ENCODE data around the gene CEP57.

The CEP57 gene

GRCh38 chr11:95816037-95816436, 25.7 kb downstream of the CEP57 start:
- Histone ChIP-seq H3K27ac (ENCODE audit: low read length) (no peak overlapping the region), H3K79me2 (ENCODE audit: low read length) (no peaks in the 10 kb centered on the region), H3K27me3 (ENCODE audit: low read depth, low read length) (no peaks in the 10 kb centered on the region), H3K4me2 (ENCODE audit: low read length) (no peak overlapping the region), H4K20me1 (ENCODE audit: insufficient read depth, low read length) (no peaks in the 10 kb centered on the region), H3K9ac (ENCODE audit: low read length) (no peak overlapping the region), H3K4me3 (ENCODE audit: low read length) (no peak overlapping the region), H3K4me1 (ENCODE audit: low read length) (peaks cover 7% of the 10 kb centered on the region), H3K9me3 (ENCODE audit: insufficient read depth, low read length) (no peaks in the 10 kb centered on the region), H3K36me3 (replicated peaks; ENCODE audit: low read depth, low read length) (peaks cover 19% of the 10 kb centered on the region), H2AFZ (ENCODE audit: low read depth, low read length) (no peak overlapping the region)
- TF ChIP-seq CTCF (IDR thresholded peaks at IDR 0.05; ENCODE audit: low read depth, low read length), result no peak
- no peak for TF ChIP-seq EZH2phosphoT487 (IDR thresholded peaks at IDR 0.05; ENCODE audit: low read depth)

GRCh38 chr11:95821640-95822039, 31.3 kb downstream of the CEP57 start:
- no peaks in the 10 kb centered on the region for H4K20me1 ChIP-seq (ENCODE audit: insufficient read depth, low read length)
- no peak overlapping the region for H2AFZ ChIP-seq (ENCODE audit: low read depth, low read length)
- no peak overlapping the region for H3K27ac ChIP-seq (ENCODE audit: low read length)
- peaks cover 14% of the 10 kb centered on the region for H3K36me3 ChIP-seq (replicated peaks; ENCODE audit: low read depth, low read length)
- no peaks in the 10 kb centered on the region for H3K9me3 ChIP-seq (ENCODE audit: insufficient read depth, low read length)
- H3K4me1 ChIP-seq (ENCODE audit: low read length), result no peaks in the 10 kb centered on the region
- H3K4me2 ChIP-seq (ENCODE audit: low read length), result no peak overlapping the region
- H3K9ac ChIP-seq (ENCODE audit: low read length), result no peak overlapping the region
- no peak for TF ChIP-seq EZH2phosphoT487 (IDR thresholded peaks at IDR 0.05; ENCODE audit: low read depth)
- no peaks in the 10 kb centered on the region for H3K79me2 ChIP-seq (ENCODE audit: low read length)
- H3K4me3 ChIP-seq (ENCODE audit: low read length), result no peak overlapping the region
- H3K27me3 ChIP-seq (ENCODE audit: low read depth, low read length), result no peaks in the 10 kb centered on the region

DNA sequence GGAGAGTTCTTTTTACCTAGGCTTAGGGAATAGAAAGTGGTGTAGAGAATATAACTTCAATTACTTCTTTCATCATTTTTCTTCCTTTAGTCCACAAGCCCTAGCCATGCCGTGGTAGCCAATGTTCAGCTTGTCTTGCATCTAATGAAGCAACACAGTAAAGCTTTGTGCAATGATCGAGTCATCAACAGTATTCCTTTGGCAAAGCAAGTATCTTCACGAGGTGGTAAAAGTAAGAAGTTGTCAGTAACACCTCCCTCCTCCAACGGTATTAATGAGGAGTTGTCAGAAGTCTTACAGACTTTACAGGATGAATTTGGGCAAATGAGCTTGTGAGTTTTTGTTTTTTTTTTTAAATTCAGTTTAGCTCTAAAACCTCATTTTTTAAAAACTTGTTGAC, 37.4 kb downstream of the CEP57 start:
- Histone ChIP-seq H3K4me2 (ENCODE audit: low read length) (no peak overlapping the region), H3K4me1 (ENCODE audit: low read length) (peaks cover 17% of the 10 kb centered on the region), H3K9me3 (ENCODE audit: insufficient read depth, low read length) (no peaks in the 10 kb centered on the region), H4K20me1 (ENCODE audit: insufficient read depth, low read length) (no peaks in the 10 kb centered on the region), H3K27ac (ENCODE audit: low read length) (no peak overlapping the region), H2AFZ (ENCODE audit: low read depth, low read length) (no peak overlapping the region), H3K9ac (ENCODE audit: low read length) (no peak overlapping the region), H3K27me3 (ENCODE audit: low read depth, low read length) (no peaks in the 10 kb centered on the region), H3K4me3 (ENCODE audit: low read length) (no peak overlapping the region), H3K36me3 (replicated peaks; ENCODE audit: low read depth, low read length) (peaks cover 19% of the 10 kb centered on the region), H3K79me2 (ENCODE audit: low read length) (no peaks in the 10 kb centered on the region)
- no peak for TF ChIP-seq CTCF (IDR thresholded peaks at IDR 0.05; ENCODE audit: low read depth, low read length)
- no peak for TF ChIP-seq EZH2phosphoT487 (IDR thresholded peaks at IDR 0.05; ENCODE audit: low read depth)

DNA sequence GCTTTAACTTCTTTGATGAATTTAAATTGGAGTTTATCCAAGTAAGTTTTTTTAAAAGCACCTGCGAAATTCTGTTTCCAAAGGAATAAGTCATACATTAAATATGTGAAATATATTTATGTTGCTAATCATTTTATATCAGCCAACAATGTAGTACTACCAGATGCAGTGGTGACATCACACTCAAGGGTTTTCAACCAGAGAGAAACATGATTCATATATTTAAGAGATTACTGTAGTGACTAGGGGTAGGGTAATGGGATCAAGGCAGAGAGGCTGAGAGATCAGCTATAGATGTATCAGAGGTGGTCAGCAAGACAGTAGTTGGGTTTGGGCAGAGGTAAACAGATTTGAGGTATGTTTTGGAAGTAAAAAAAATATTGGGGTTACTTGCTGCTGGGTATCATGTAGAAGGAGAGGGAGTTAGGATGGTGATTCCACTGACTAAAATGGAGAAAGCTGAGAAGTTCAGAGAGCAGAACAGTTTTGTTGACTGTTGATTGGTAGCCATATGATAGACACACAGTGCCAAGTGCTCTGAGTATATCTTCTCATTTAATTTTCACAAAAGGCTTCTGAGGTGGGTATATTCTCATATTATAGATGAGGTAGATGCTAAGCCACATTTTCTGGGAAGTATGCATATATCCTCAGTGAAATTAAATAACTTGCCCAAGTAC, 39.4 kb downstream of the CEP57 start:
- TF ChIP-seq EZH2phosphoT487 (IDR thresholded peaks at IDR 0.05; ENCODE audit: low read depth) (no peak), CTCF (IDR thresholded peaks at IDR 0.05; ENCODE audit: low read depth, low read length) (no peak)
- H3K27ac ChIP-seq (ENCODE audit: low read length), result no peak overlapping the region
- peaks cover 35% of the 10 kb centered on the region for H3K36me3 ChIP-seq (replicated peaks; ENCODE audit: low read depth, low read length)
- H3K27me3 ChIP-seq (ENCODE audit: low read depth, low read length), result no peaks in the 10 kb centered on the region
- no peaks in the 10 kb centered on the region for H3K9me3 ChIP-seq (ENCODE audit: insufficient read depth, low read length)
- H2AFZ ChIP-seq (ENCODE audit: low read depth, low read length), result no peak overlapping the region
- no peaks in the 10 kb centered on the region for H4K20me1 ChIP-seq (ENCODE audit: insufficient read depth, low read length)
- H3K4me3 ChIP-seq (ENCODE audit: low read length), result no peak overlapping the region
- H3K4me2 ChIP-seq (ENCODE audit: low read length), result no peak overlapping the region
- H3K79me2 ChIP-seq (ENCODE audit: low read length), result no peaks in the 10 kb centered on the region
- peaks cover 20% of the 10 kb centered on the region for H3K4me1 ChIP-seq (ENCODE audit: low read length)
- H3K9ac ChIP-seq (ENCODE audit: low read length), result no peak overlapping the region

Measured in OCI-LY3 (cell line).